ENCODE data around the gene ARHGAP44.

GRCh38 chr17:12994341-12995074, 205.2 kb downstream of the ARHGAP44 start:
- TF ChIP-seq POLR2A (IDR thresholded peaks at IDR 0.05; ENCODE audit: extremely low read depth, insufficient read length) (no peak), CTCF (IDR thresholded peaks at IDR 0.05; ENCODE audit: low read depth, low read length) (no peak)

All from NB4 (cell line).